Measurements from ENCODE around the gene SCFD2.
"Not testable (repeated sequence)": the region's sequence is repeated elsewhere in the genome, so short reads cannot be mapped to it uniquely, and the experiment has no call there.

SCFD2 gene

DNA sequence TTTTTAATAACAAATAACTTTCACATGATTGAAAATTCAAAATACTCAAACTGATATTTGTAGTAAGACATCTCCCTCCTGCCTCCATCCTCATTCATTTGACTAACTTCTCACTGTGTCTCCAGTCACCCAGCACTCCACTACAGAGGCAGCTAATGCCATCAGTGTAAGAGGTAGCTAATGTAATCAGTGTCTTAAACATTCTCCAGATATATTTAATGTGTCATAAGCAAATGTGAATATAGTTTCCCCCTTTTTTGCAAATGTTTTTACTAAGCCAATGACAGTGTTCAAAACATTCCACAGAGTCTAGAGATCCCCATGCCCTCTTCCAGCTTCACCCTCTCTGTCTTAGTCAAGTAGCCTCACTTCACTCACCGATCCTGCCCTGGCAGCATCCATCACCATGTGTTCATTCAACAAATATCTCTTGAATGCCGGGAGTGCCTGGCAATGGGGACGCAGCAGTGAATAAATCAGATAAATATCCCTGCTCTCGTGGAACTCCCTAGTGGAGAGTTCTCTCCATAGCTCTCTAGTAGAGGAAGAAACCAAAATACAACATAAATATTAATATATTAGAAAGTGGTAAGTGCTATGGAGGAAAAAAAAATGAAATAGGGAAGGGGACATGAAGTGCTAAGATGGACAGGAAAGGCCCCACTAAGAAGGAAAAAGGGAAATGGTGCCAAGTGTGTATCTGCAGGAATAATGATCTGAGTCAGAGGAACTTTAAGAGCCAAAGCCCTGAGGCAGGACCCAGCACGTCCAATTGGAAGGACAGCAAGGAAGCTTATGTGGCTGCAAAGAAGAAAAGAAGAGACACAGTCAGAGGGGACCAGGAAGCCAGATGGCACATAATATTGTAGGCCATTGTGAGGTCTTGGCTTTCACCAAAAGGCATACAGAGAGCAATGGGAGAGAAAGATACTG, 18.7 kb downstream of the SCFD2 start:
- Histone ChIP-seq H3K9me2 (ENCODE audit: low read depth, low read length) (no peaks in the 10 kb centered on the region), H3K4me1 (ENCODE audit: insufficient read depth, low read length, severe bottlenecking) (no peaks in the 10 kb centered on the region), H3K4me3 (ENCODE audit: low read depth, low read length, poor library complexity, severe bottlenecking) (no peak overlapping the region), H2AFZ (ENCODE audit: low read length) (no peak overlapping the region), H3K9me3 (ENCODE audit: low read length) (no peaks in the 10 kb centered on the region), H3K4me2 (ENCODE audit: low read length) (no peak overlapping the region), H3K27ac (ENCODE audit: low read depth, low read length, poor library complexity, severe bottlenecking) (no peak overlapping the region), H3F3A (ENCODE audit: insufficient read depth, low read length) (no peaks in the 10 kb centered on the region), H4K20me1 (ENCODE audit: insufficient read depth, low read length) (no peaks in the 10 kb centered on the region), H3K9ac (ENCODE audit: low read length) (no peak overlapping the region), H3K27me3 (ENCODE audit: insufficient read depth, low read length) (no peaks in the 10 kb centered on the region), H3K79me2 (ENCODE audit: insufficient read depth, low read length) (no peaks in the 10 kb centered on the region), H3K36me3 (ENCODE audit: insufficient read depth, low read length) (peaks cover 44% of the 10 kb centered on the region)
- TF ChIP-seq, protein P1, sequence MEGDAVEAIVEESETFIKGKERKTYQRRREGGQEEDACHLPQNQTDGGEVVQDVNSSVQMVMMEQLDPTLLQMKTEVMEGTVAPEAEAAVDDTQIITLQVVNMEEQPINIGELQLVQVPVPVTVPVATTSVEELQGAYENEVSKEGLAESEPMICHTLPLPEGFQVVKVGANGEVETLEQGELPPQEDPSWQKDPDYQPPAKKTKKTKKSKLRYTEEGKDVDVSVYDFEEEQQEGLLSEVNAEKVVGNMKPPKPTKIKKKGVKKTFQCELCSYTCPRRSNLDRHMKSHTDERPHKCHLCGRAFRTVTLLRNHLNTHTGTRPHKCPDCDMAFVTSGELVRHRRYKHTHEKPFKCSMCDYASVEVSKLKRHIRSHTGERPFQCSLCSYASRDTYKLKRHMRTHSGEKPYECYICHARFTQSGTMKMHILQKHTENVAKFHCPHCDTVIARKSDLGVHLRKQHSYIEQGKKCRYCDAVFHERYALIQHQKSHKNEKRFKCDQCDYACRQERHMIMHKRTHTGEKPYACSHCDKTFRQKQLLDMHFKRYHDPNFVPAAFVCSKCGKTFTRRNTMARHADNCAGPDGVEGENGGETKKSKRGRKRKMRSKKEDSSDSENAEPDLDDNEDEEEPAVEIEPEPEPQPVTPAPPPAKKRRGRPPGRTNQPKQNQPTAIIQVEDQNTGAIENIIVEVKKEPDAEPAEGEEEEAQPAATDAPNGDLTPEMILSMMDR (IDR thresholded peaks at IDR 0.05; ENCODE audit: low read length), result no peak
- no peak for TF ChIP-seq EZH2 (IDR thresholded peaks at IDR 0.05; ENCODE audit: borderline replicate concordance, low read length)

DNA sequence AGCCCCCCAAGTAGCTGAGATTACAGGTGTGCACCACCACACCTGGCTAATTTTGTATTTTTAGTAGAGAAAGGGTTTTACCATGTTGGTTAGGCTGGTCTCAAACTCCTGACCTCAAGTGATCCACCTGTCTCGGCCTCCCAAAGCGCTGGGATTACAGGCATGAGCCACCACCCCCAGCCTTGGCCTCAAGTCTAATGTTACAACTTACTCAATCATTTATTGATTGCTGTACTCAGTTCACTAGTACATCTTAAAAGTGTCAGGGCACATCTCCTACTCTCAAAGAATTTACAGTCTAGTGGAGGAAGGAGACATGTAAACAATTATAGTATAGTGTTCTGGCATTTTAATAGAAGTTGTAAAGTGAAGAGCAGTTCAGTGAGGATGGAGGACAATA, 19.5 kb downstream of the SCFD2 start:
- not testable (repeated sequence) for H3K4me2 ChIP-seq (ENCODE audit: low read length); H3K79me2 ChIP-seq (ENCODE audit: insufficient read depth, low read length)
- H3K36me3 ChIP-seq (ENCODE audit: insufficient read depth, low read length), result peaks cover 36% of the 10 kb centered on the region

DNA sequence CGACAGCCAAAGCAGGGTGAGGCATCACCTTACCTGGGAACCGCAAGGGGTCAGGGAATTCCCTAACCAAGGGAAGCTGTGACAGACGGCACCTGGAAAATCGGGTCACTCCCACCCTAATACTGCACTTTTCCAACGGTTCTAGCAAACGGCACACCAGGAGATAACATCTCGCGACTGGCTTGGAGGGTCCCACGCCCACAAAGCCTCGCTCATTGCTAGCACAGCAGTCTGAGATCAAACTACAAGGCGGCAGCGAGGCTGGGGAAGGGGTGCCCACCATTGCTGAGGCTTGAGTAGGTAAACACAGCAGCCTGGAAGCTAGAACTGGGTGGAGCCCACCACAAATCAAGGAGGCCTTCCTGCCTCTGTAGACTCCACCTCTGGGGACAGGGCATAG, 25.7 kb downstream of the SCFD2 start:
- not testable (repeated sequence) for H4K20me1 ChIP-seq (ENCODE audit: insufficient read depth, low read length); H3K79me2 ChIP-seq (ENCODE audit: insufficient read depth, low read length); H2AFZ ChIP-seq (ENCODE audit: low read length); H3K9me3 ChIP-seq (ENCODE audit: low read length); H3F3A ChIP-seq (ENCODE audit: insufficient read depth, low read length); H3K9ac ChIP-seq (ENCODE audit: low read length); H3K27me3 ChIP-seq (ENCODE audit: insufficient read depth, low read length); H3K36me3 ChIP-seq (ENCODE audit: insufficient read depth, low read length); H3K4me3 ChIP-seq (ENCODE audit: low read depth, low read length, poor library complexity, severe bottlenecking); H3K4me1 ChIP-seq (ENCODE audit: insufficient read depth, low read length, severe bottlenecking); H3K4me2 ChIP-seq (ENCODE audit: low read length); H3K9me2 ChIP-seq (ENCODE audit: low read depth, low read length); H3K27ac ChIP-seq (ENCODE audit: low read depth, low read length, poor library complexity, severe bottlenecking)

More for the DNA sequence above, 19.5 kb downstream of the SCFD2 start:
- not testable (repeated sequence) for H3K27me3 ChIP-seq (ENCODE audit: insufficient read depth, low read length); H3K9me2 ChIP-seq (ENCODE audit: low read depth, low read length); H3K4me1 ChIP-seq (ENCODE audit: insufficient read depth, low read length, severe bottlenecking); H2AFZ ChIP-seq (ENCODE audit: low read length); H4K20me1 ChIP-seq (ENCODE audit: insufficient read depth, low read length); H3K9ac ChIP-seq (ENCODE audit: low read length); H3K27ac ChIP-seq (ENCODE audit: low read depth, low read length, poor library complexity, severe bottlenecking); H3F3A ChIP-seq (ENCODE audit: insufficient read depth, low read length); H3K9me3 ChIP-seq (ENCODE audit: low read length); H3K4me3 ChIP-seq (ENCODE audit: low read depth, low read length, poor library complexity, severe bottlenecking)

DNA sequence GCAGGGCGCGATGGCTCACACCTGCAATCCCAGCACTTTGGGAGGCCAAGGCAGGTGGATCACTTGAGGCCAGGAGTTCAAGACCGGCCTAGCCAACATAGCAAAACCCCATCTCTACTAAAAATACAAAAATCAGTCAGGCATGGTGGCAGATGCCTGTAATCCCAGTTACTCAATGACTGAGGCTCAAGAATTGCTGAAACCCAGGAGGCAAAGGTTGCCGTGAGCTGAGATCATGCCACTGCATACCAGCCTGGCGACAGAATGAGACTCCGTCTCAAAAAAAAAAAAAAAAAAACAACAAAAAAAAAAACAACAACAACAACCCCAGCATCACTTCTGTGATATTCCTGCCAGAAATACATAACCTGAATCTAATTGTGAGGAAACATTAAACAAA, 30.9 kb downstream of the SCFD2 start:
- not testable (repeated sequence) for H3K27ac ChIP-seq (ENCODE audit: low read depth, low read length, poor library complexity, severe bottlenecking); H3K4me1 ChIP-seq (ENCODE audit: insufficient read depth, low read length, severe bottlenecking); H3K9me3 ChIP-seq (ENCODE audit: low read length); H3K9me2 ChIP-seq (ENCODE audit: low read depth, low read length); H3K4me2 ChIP-seq (ENCODE audit: low read length); H3K9ac ChIP-seq (ENCODE audit: low read length); H3K79me2 ChIP-seq (ENCODE audit: insufficient read depth, low read length); H3K36me3 ChIP-seq (ENCODE audit: insufficient read depth, low read length); H3K27me3 ChIP-seq (ENCODE audit: insufficient read depth, low read length); H4K20me1 ChIP-seq (ENCODE audit: insufficient read depth, low read length); H2AFZ ChIP-seq (ENCODE audit: low read length); H3F3A ChIP-seq (ENCODE audit: insufficient read depth, low read length); H3K4me3 ChIP-seq (ENCODE audit: low read depth, low read length, poor library complexity, severe bottlenecking)
